Progenitor cell of endocrine pancreas (in vitro differentiated cells): ENCODE data around the gene PTH1R. TPM values are rescaled to one million over a fixed set of nuclear protein-coding genes. Genes with fewer than 3 reads are reported as not detected.

Source experiments
- DNase-seq: peaks from one replicate; pipeline ENCODE4 v3.0.0; 2021; ENCODE audit warnings: low spot score; ENCODE audit not compliant: unreplicated experiment
- H3K27ac Mint-ChIP-seq: 2 replicates; pipeline ENCODE4 v1.8.0; 2021; ENCODE audit warnings: mild to moderate bottlenecking, moderate library complexity, mixed read lengths
- H3K27me3 Mint-ChIP-seq: 2 replicates; pipeline ENCODE4 v1.8.0; 2021; ENCODE audit warnings: mixed read lengths
- H3K36me3 Mint-ChIP-seq: 2 replicates; pipeline ENCODE4 v1.8.0; 2022; ENCODE audit warnings: mixed read lengths; ENCODE audit not compliant: insufficient read depth
- H3K4me1 Mint-ChIP-seq: 2 replicates; pipeline ENCODE4 v1.8.0; 2021; ENCODE audit warnings: low read depth, mixed read lengths
- H3K4me3 Mint-ChIP-seq: 2 replicates; pipeline ENCODE4 v1.8.0; 2021; ENCODE audit warnings: low read depth, mild to moderate bottlenecking, moderate library complexity, mixed read lengths
- H3K9me3 Mint-ChIP-seq: 2 replicates; pipeline ENCODE4 v1.8.0; 2021; ENCODE audit warnings: low read depth, mixed read lengths
- CTCF ChIP-seq: fragments of 200-600 bp; sonication (generic); IDR thresholded peaks from one replicate; pipeline ENCODE4 v1.5.0; 2021; ENCODE audit warnings: antibody characterized with exemption, mild to moderate bottlenecking; ENCODE audit not compliant: unreplicated experiment
- total RNA-seq: library from RNA; stranded (reverse); gene quantifications from 2 replicates; pipeline ENCODE4 v1.2.1, GENCODE V29; 2021

PTH1R gene
- total RNA-seq, 1 donor from 2014 or later = 0.26 TPM

DNA sequence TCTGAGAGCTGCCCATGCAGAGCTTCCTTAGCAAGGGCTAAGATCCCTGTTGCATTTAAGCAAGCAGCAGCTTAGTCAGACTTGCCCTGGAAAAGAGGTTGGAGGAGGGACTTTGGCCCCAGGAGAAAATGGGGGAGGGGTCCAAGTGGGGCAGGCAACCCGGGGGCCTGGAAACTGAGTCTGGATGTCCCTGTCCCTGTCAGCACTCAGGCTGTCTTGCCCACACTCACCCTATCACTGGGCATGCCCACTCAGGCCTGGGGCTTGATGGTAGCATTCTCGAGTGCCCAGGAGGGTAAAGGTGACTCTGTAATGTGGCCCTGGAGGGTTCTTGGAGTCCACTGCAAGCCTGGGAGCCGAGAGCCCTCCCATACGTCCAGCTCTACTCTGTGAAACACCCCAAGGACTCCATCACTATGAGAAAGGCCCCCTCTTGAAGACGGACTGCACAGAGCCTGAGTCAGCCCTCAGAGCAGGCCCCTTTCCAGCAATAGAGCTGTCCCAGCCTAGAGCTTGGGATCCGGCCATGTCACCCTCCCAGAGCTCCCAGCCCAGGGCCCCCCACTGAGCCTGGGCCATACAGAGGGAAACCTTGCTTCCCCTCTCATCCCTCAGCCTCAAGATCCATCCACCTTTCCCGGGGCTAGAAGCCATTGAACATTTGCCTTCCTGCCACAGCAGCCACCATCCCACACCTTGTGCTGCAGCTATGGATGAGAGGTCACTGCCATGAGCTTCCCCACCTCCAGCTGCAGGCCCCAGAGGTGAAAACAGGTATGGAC, 27.6 kb upstream of the PTH1R start:
- DNase-seq = no peak
- no peak for TF ChIP-seq CTCF
- peaks cover 4% of the 10 kb centered on the region for H3K4me1 Mint-ChIP-seq
- H3K4me3 Mint-ChIP-seq = no peak overlapping the region
- H3K36me3 Mint-ChIP-seq = no peaks in the 10 kb centered on the region
- no peaks in the 10 kb centered on the region for H3K9me3 Mint-ChIP-seq
- H3K27me3 Mint-ChIP-seq = peaks cover 11% of the 10 kb centered on the region
- peak overlapping the region; percentile 52 for H3K27ac Mint-ChIP-seq

- no peak overlapping the region for H3K27ac Mint-ChIP-seq
- no peak for DNase-seq
- no peaks in the 10 kb centered on the region for H3K36me3 Mint-ChIP-seq
- TF ChIP-seq CTCF = no peak
- no peaks in the 10 kb centered on the region for H3K9me3 Mint-ChIP-seq
- H3K4me3 Mint-ChIP-seq = no peak overlapping the region
- H3K27me3 Mint-ChIP-seq = peaks cover 14% of the 10 kb centered on the region
- peaks cover 2% of the 10 kb centered on the region for H3K4me1 Mint-ChIP-seq
These were observed 27.1 kb upstream of the PTH1R start for GRCh38 chr3:46850468-46850779.

DNA sequence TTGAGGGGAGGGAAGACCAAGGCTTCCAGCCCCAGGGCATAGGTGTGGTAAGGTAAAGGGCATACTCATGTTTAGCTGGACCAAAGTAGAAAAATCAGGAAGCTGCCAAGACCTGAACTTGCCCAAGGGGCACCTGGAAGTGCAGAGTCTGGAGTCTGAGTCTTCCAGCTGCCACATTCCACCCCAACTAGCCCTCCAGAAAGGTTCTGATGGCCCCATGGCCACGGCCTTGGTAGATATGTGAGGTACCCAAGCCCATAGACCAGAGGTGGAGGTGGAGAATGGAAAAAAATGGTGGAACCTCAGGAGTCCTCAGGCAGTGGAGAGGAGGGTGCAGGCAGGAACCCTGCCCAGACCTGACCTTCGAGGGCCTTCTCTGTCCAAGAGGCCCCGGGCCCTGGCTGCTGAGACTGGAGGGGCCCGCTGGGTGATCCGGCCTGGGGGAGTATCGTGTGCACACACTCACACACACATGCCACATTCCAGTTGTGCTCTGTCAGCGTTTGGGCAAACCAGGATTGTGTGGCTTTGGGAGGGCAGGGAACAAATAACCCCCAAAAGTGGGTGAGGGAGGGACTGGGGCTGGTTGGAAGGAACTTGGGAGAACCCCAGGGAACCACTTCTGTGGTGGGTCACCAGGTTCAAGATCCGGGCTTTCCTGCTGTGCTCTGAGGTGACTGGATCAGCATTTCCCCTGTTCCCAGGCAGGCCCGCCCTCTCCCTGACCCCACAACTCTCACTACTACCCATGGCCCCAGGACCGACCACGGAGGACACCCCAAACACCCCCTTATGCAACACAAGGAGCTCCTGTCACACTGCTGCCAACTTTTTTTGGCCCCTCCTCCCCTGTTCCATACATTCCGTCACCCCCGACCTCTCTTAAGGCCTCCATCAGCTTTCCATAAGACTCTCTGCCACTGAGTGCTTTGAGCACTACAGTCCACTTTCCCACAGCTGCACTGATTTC, 25.9 kb upstream of the PTH1R start:
- peaks cover 20% of the 10 kb centered on the region for H3K27me3 Mint-ChIP-seq
- no peaks in the 10 kb centered on the region for H3K9me3 Mint-ChIP-seq
- H3K4me1 Mint-ChIP-seq = peaks cover 6% of the 10 kb centered on the region
- TF ChIP-seq CTCF = no peak
- H3K27ac Mint-ChIP-seq = no peak overlapping the region
- no peaks in the 10 kb centered on the region for H3K36me3 Mint-ChIP-seq
- DNase-seq = no peak
- no peak overlapping the region for H3K4me3 Mint-ChIP-seq

GRCh38 chr3:46852334-46852720, 25.2 kb upstream of the PTH1R start:
- Mint-ChIP-seq H3K27me3 (peaks cover 20% of the 10 kb centered on the region), H3K4me3 (no peak overlapping the region), H3K36me3 (no peaks in the 10 kb centered on the region), H3K27ac (no peak overlapping the region), H3K4me1 (peaks cover 6% of the 10 kb centered on the region), H3K9me3 (no peaks in the 10 kb centered on the region)
- no peak for TF ChIP-seq CTCF
- no peak for DNase-seq

GRCh38 chr3:46852839-46853355, 24.6 kb upstream of the PTH1R start:
- H3K27ac Mint-ChIP-seq = no peak overlapping the region
- TF ChIP-seq CTCF = no peak

More at GRCh38 chr3:46852839-46853355, 24.6 kb upstream of the PTH1R start:
- DNase-seq = no peak
- no peak overlapping the region for H3K4me3 Mint-ChIP-seq
- H3K36me3 Mint-ChIP-seq = no peaks in the 10 kb centered on the region
- H3K4me1 Mint-ChIP-seq = peaks cover 6% of the 10 kb centered on the region
- H3K27me3 Mint-ChIP-seq = peaks cover 23% of the 10 kb centered on the region
- no peaks in the 10 kb centered on the region for H3K9me3 Mint-ChIP-seq
